Endothelial cell (in vitro differentiated cells): ENCODE measurements around the gene CYP39A1. TPM values are rescaled to one million over a fixed set of nuclear protein-coding genes. Genes with fewer than 3 reads are reported as not detected.

ENCODE experiments used
- DNase-seq: peaks from one replicate; pipeline ENCODE4 v3.0.0; 2021; ENCODE audit warnings: low spot score
- H3K27ac Mint-ChIP-seq: one replicate; pipeline ENCODE4 v1.8.0; 2021; ENCODE audit warnings: mixed read lengths, inconsistent platforms; ENCODE audit not compliant: unreplicated experiment
- H3K27me3 Mint-ChIP-seq: one replicate; pipeline ENCODE4 v1.8.0; 2021; ENCODE audit warnings: mild to moderate bottlenecking, moderate library complexity, mixed read lengths, inconsistent platforms; ENCODE audit not compliant: unreplicated experiment
- H3K36me3 Mint-ChIP-seq: one replicate; pipeline ENCODE4 v1.8.0; 2021; ENCODE audit warnings: mild to moderate bottlenecking, low read depth, mixed read lengths, inconsistent platforms; ENCODE audit not compliant: unreplicated experiment
- H3K4me1 Mint-ChIP-seq: one replicate; pipeline ENCODE4 v1.8.0; 2021; ENCODE audit warnings: mild to moderate bottlenecking, mixed read lengths, inconsistent platforms; ENCODE audit not compliant: unreplicated experiment
- H3K4me3 Mint-ChIP-seq: one replicate; pipeline ENCODE4 v1.8.0; 2021; ENCODE audit warnings: mild to moderate bottlenecking, mixed read lengths, inconsistent platforms; ENCODE audit not compliant: unreplicated experiment
- H3K9me3 Mint-ChIP-seq: one replicate; pipeline ENCODE4 v1.8.0; 2021; ENCODE audit warnings: mixed read lengths, inconsistent platforms; ENCODE audit not compliant: unreplicated experiment
- total RNA-seq: library from RNA; stranded (reverse); fragmentation: NEBNext Ultra II Directional; extraction: Animal tissue kit (Norgen Biotek cat#: 25700); gene quantifications from one replicate; pipeline ENCODE4 v1.2.1, GENCODE V29; 2021; ENCODE audit not compliant: unreplicated experiment
- TF ChIP-seq, protein P1 (sequence below): fragments of 200-600 bp; sonication (generic); IDR thresholded peaks from one replicate; pipeline ENCODE4 v1.5.0; 2021; ENCODE audit warnings: antibody characterized with exemption; ENCODE audit not compliant: unreplicated experiment

CYP39A1 gene
- total RNA-seq, 1 donor from 2014 or later = 2.5 TPM

DNA sequence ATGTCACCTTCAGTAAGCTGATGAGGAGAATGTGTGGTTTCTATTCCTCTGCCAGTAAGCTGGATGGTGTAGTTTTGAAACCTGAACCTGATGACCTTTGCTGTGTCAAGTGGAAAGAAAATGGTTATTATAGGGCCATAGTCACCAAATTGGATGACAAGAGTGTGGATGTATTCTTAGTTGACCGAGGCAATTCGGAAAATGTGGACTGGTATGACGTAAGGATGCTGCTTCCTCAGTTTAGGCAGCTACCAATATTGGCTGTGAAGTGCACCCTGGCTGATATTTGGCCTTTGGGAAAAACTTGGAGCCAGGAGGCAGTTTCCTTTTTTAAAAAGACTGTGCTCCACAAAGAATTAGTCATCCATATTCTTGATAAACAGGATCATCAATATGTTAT lies 37.0 kb upstream of the CYP39A1 start:
- Mint-ChIP-seq H3K27me3 (peaks cover 4% of the 10 kb centered on the region), H3K4me3 (no peak overlapping the region), H3K36me3 (no peaks in the 10 kb centered on the region), H3K9me3 (no peaks in the 10 kb centered on the region), H3K4me1 (no peaks in the 10 kb centered on the region), H3K27ac (no peak overlapping the region)
- TF ChIP-seq, protein P1, sequence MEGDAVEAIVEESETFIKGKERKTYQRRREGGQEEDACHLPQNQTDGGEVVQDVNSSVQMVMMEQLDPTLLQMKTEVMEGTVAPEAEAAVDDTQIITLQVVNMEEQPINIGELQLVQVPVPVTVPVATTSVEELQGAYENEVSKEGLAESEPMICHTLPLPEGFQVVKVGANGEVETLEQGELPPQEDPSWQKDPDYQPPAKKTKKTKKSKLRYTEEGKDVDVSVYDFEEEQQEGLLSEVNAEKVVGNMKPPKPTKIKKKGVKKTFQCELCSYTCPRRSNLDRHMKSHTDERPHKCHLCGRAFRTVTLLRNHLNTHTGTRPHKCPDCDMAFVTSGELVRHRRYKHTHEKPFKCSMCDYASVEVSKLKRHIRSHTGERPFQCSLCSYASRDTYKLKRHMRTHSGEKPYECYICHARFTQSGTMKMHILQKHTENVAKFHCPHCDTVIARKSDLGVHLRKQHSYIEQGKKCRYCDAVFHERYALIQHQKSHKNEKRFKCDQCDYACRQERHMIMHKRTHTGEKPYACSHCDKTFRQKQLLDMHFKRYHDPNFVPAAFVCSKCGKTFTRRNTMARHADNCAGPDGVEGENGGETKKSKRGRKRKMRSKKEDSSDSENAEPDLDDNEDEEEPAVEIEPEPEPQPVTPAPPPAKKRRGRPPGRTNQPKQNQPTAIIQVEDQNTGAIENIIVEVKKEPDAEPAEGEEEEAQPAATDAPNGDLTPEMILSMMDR = no peak
- no peak for DNase-seq

DNA sequence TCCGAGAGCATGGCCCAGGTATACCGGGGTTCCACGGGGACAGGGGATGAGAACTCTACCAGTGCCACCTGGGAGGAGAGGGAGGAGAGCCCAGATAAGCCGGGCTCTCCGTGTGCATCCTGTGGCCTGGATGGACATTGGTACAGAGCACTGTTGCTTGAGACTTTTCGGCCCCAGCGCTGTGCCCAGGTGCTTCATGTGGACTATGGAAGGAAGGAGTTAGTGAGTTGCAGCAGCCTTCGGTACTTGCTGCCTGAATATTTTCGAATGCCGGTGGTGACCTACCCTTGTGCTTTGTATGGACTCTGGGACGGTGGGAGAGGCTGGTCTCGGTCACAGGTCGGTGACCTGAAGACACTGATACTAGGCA lies 36.3 kb upstream of the CYP39A1 start:
- no peaks in the 10 kb centered on the region for H3K36me3 Mint-ChIP-seq
- TF ChIP-seq, protein P1 = no peak
- no peaks in the 10 kb centered on the region for H3K4me1 Mint-ChIP-seq
- no peak for DNase-seq
- H3K9me3 Mint-ChIP-seq = no peaks in the 10 kb centered on the region
- H3K4me3 Mint-ChIP-seq = no peak overlapping the region
- H3K27ac Mint-ChIP-seq = no peak overlapping the region
- peaks cover 4% of the 10 kb centered on the region for H3K27me3 Mint-ChIP-seq

DNA sequence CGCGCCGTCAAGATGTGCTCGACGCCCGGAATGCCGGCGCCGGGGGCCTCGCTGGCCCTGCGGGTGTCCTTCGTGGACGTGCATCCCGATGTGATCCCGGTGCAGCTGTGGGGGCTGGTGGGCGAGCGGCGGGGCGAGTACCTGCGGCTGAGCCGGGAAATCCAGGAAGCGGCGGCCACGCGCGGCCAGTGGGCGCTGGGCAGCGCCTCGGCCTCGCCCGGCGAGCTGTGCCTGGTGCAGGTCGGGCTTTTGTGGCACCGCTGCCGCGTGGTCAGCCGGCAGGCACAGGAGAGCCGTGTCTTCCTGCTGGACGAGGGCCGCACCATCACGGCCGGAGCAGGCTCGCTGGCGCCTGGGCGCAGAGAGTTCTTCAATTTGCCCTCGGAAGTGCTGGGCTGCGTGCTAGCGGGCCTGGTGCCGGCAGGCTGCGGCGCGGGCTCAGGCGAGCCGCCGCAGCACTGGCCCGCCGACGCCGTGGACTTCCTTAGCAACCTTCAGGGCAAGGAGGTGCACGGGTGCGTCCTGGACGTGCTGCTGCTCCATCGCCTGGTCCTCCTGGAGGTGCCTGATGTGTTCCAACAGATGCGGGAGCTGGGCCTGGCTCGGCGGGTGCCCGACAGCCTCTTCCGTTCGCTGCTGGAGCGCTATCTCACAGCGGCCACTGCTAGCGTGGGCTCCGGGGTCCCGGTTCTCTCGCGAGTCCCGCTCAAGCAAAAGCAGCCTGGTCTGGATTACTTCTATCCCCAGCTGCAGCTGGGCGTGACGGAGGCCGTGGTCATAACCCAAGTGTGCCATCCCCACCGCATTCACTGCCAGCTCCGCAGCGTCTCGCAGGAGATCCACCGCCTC lies 35.7 kb upstream of the CYP39A1 start:
- TF ChIP-seq, protein P1 = no peak

DNA sequence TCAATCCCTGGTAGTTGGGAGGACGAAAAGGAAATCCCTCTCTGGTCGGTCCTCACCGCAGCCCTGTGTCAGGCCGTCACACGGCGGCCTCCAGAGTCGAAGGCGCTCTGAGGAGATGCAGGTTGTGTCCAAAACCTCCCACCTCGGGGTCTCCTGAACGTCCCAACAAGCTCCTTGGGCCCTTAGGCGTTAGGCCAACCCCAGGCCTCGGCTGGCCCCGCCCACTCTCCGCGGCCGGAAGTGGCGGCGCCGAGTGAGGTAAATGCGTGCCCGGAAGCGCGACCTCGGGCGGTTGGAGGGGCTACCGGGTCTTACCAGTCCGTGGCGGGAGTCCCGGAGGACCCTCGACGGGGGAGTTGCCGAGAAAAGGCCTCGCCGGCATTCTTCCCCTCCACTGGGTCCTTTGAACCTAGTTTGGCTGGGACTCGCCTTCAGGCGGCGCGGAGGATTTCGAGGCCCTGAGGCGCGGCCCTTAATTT lies 35.0 kb upstream of the CYP39A1 start, which contains the start of gene TDRD6:
Gene TDRD6 (plus strand): TSS at position 267 of the 479 bp plus-strand sequence. CDS start 244 bp downstream, outside the sequence.
- H3K36me3 Mint-ChIP-seq = no peaks in the 10 kb centered on the region
- no peak within 1 kb of the TSS for H3K27ac Mint-ChIP-seq
- peaks cover 4% of the 10 kb centered on the region for H3K27me3 Mint-ChIP-seq
- no peaks in the 10 kb centered on the region for H3K9me3 Mint-ChIP-seq
- no peak for DNase-seq
- TF ChIP-seq, protein P1 = no peak
- H3K4me1 Mint-ChIP-seq = no peaks in the 10 kb centered on the region
- no peak within 1 kb of the TSS for H3K4me3 Mint-ChIP-seq

More for the DNA sequence above, 35.7 kb upstream of the CYP39A1 start:
- H3K4me1 Mint-ChIP-seq = no peaks in the 10 kb centered on the region
- H3K4me3 Mint-ChIP-seq = no peak overlapping the region
- H3K27ac Mint-ChIP-seq = no peak overlapping the region
- H3K9me3 Mint-ChIP-seq = no peaks in the 10 kb centered on the region
- no peaks in the 10 kb centered on the region for H3K36me3 Mint-ChIP-seq
- DNase-seq = no peak
- peaks cover 4% of the 10 kb centered on the region for H3K27me3 Mint-ChIP-seq

DNA sequence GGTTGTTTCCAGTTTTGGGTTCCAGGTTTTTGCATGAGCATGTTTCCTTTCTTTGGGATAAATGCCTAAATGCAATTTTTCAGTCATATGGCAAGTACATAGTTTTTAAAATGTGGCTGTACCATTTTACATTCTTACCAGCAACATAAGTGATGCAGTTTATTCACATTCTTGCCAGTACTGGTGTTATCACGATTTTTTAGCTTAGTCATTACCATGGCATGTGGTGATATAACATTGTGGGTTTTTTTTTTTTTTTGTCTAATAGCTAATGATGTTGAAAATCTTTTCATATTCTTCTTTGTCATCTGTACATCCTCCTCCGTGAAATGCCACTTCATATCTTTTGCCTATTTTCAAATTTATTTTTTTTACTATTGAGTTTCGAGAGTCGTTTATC lies 32.2 kb upstream of the CYP39A1 start:
- no peak overlapping the region for H3K27ac Mint-ChIP-seq
- H3K4me1 Mint-ChIP-seq = no peaks in the 10 kb centered on the region
- TF ChIP-seq, protein P1 = no peak
- no peaks in the 10 kb centered on the region for H3K36me3 Mint-ChIP-seq
- no peaks in the 10 kb centered on the region for H3K9me3 Mint-ChIP-seq
- DNase-seq = no peak
- peaks cover 6% of the 10 kb centered on the region for H3K27me3 Mint-ChIP-seq
- H3K4me3 Mint-ChIP-seq = no peak overlapping the region
